GM18507 (cell line): ENCODE data around the gene SENP2.
A peak's percentile ranks its signal among the peaks of the same experiment; 100 is the strongest.
"Not testable (repeated sequence)": the region's sequence is repeated elsewhere in the genome, so short reads cannot be mapped to it uniquely, and the experiment has no call there.

ENCODE experiments used
- DNase-seq: peaks from one replicate; pipeline ENCODE4 v3.0.0; 2011; ENCODE audit warnings: low read depth; ENCODE audit not compliant: insufficient read length; ENCODE audit errors: extremely low spot score
- FAIRE-seq: peaks from 2 replicates; lab custom pipeline; 2011; peaks lifted over from hg19 to GRCh38; lab: Jason Lieb, UNC

The SENP2 gene

GRCh38 chr3:185645191-185645590 lies 59.1 kb downstream of the SENP2 start:
- not testable (repeated sequence) for FAIRE-seq, DNase-seq

GRCh38 chr3:185645596-185646381 lies 59.7 kb downstream of the SENP2 start:
- DNase-seq (no peak), FAIRE-seq (no peak)

- FAIRE-seq (peak; percentile 60), DNase-seq (no peak)
Observed at GRCh38 chr3:185646382-185647133, 60.5 kb downstream of the SENP2 start.

GRCh38 chr3:185647134-185647879 lies 61.2 kb downstream of the SENP2 start:
- no peak for FAIRE-seq
- no peak for DNase-seq

- no peak for FAIRE-seq
- DNase-seq: no peak
Observed at GRCh38 chr3:185647880-185648210, 61.8 kb downstream of the SENP2 start.

- no peak for DNase-seq
- no peak for FAIRE-seq
Observed at GRCh38 chr3:185648396-185648795, 62.3 kb downstream of the SENP2 start.

GRCh38 chr3:185649414-185649813 lies 63.3 kb downstream of the SENP2 start:
- FAIRE-seq: no peak
- no peak for DNase-seq

GRCh38 chr3:185651971-185652370 lies 65.9 kb downstream of the SENP2 start:
- DNase-seq (no peak), FAIRE-seq (no peak)

GRCh38 chr3:185653949-185654757 lies 68.1 kb downstream of the SENP2 start:
- DNase-seq: no peak
- no peak for FAIRE-seq

- FAIRE-seq (no peak), DNase-seq (no peak)
Observed at GRCh38 chr3:185654758-185655145, 68.7 kb downstream of the SENP2 start.

- DNase-seq (no peak), FAIRE-seq (no peak)
Observed at GRCh38 chr3:185655426-185656320, 69.6 kb downstream of the SENP2 start.

- DNase-seq (no peak), FAIRE-seq (no peak)
Observed at GRCh38 chr3:185656321-185656840, 70.3 kb downstream of the SENP2 start.

GRCh38 chr3:185657211-185657610 lies 71.1 kb downstream of the SENP2 start:
- FAIRE-seq: no peak

GRCh38 chr3:185657691-185658503 lies 71.8 kb downstream of the SENP2 start:
- FAIRE-seq (no peak), DNase-seq (no peak)

More at GRCh38 chr3:185657211-185657610, 71.1 kb downstream of the SENP2 start:
- DNase-seq: no peak

- no peak for DNase-seq
- no peak for FAIRE-seq
Observed at GRCh38 chr3:185658504-185658912, 72.4 kb downstream of the SENP2 start.

- FAIRE-seq (no peak), DNase-seq (no peak)
Observed at GRCh38 chr3:185658943-185659342, 72.8 kb downstream of the SENP2 start.
